HepG2 (cell line): ENCODE results near the gene MTA3. TPM values are rescaled to one million over a fixed set of nuclear protein-coding genes. Genes with fewer than 3 reads are reported as not detected.
A peak's percentile ranks its signal among the peaks of the same experiment; 100 is the strongest.

Experiments used
- ARID5B ChIP-seq: IDR thresholded peaks from 2 replicates; pipeline ENCODE4 v1.4.0; 2020; ENCODE audit warnings: mild to moderate bottlenecking, missing genetic modification reagents
- ELF3 ChIP-seq: IDR thresholded peaks from 2 replicates; pipeline ENCODE4 v1.6.1; 2016; ENCODE audit warnings: missing genetic modification reagents, missing compliant biosample characterization
- HNF4G ChIP-seq, 2 experiments: sonication (generic) in 1 of 2; formaldehyde crosslinking in 1 of 2; IDR thresholded peaks; 2 replicates each; pipeline versions ENCODE4 v1.4.0 to v1.6.1; 2011 to 2020; ENCODE audit warnings: borderline replicate concordance in 2 of 2, low read depth in 2 of 2, mild to moderate bottlenecking in 2 of 2, low read length in 1 of 2, missing genetic modification reagents in 1 of 2, moderate library complexity in 1 of 2
- KDM2A ChIP-seq: sonication (generic); formaldehyde crosslinking; IDR thresholded peaks from 2 replicates; pipeline ENCODE4 v1.4.0; 2020; ENCODE audit warnings: low read depth, missing genetic modification reagents, borderline replicate concordance
- MAX ChIP-seq: IDR thresholded peaks from 2 replicates; pipeline ENCODE4 v1.6.1; 2012; ENCODE audit warnings: inconsistent platforms
- MXD4 ChIP-seq: IDR thresholded peaks from 2 replicates; pipeline ENCODE4 v1.6.1; 2016; ENCODE audit warnings: mild to moderate bottlenecking, missing biosample characterization, missing genetic modification reagents
- PRPF4 ChIP-seq: fragments of 200-400 bp; formaldehyde crosslinking; IDR thresholded peaks from 2 replicates; pipeline ENCODE4 v1.6.1; 2016; ENCODE audit warnings: low read length, low read depth; ENCODE audit not compliant: poor library complexity, severe bottlenecking
- RXRB ChIP-seq: IDR thresholded peaks from 2 replicates; pipeline ENCODE4 v1.6.1; 2016; ENCODE audit warnings: borderline replicate concordance, missing genetic modification reagents, missing compliant biosample characterization
- SATB2 ChIP-seq: sonication (generic); formaldehyde crosslinking; IDR thresholded peaks from 2 replicates; pipeline ENCODE4 v1.5.0; 2020; ENCODE audit warnings: missing genetic modification reagents
- SOX6 ChIP-seq, 2 experiments: fragments of 450-650 bp in 1 of 2; sonication (generic) in 1 of 2; formaldehyde crosslinking in 1 of 2; IDR thresholded peaks; 2 replicates each; pipeline versions ENCODE4 v1.4.0 to v1.6.1; 2017 to 2020; ENCODE audit warnings: antibody characterized with exemption in 1 of 2, mild to moderate bottlenecking in 1 of 2, missing genetic modification reagents in 1 of 2
- STAT6 ChIP-seq: sonication (generic); formaldehyde crosslinking; IDR thresholded peaks from 2 replicates; pipeline ENCODE4 v1.4.0; 2020; ENCODE audit warnings: missing genetic modification reagents, mild to moderate bottlenecking, borderline replicate concordance
- ZFP37 ChIP-seq: sonication (generic); formaldehyde crosslinking; IDR thresholded peaks from 2 replicates; pipeline ENCODE4 v1.4.0; 2020; ENCODE audit warnings: missing genetic modification reagents, borderline replicate concordance
- ZNF234 ChIP-seq: sonication (generic); formaldehyde crosslinking; conservative IDR thresholded peaks from 2 replicates; pipeline ENCODE4 v1.5.1; 2020; ENCODE audit warnings: mild to moderate bottlenecking, missing genetic modification reagents
- ZNF580 ChIP-seq: IDR thresholded peaks from 2 replicates; pipeline ENCODE4 v1.6.1; 2016; ENCODE audit warnings: low read depth, borderline replicate concordance
- ZNF605 ChIP-seq: sonication (generic); formaldehyde crosslinking; IDR thresholded peaks from 2 replicates; pipeline ENCODE4 v1.8.0; 2022; ENCODE audit warnings: mild to moderate bottlenecking, missing genetic modification reagents
- ZNF737 ChIP-seq: sonication (generic); formaldehyde crosslinking; IDR thresholded peaks from 2 replicates; pipeline ENCODE4 v1.5.0; 2020; ENCODE audit warnings: missing genetic modification reagents, mild to moderate bottlenecking, borderline replicate concordance
- ZNF747 ChIP-seq: sonication (generic); formaldehyde crosslinking; IDR thresholded peaks from 2 replicates; pipeline ENCODE4 v1.8.1; 2023; ENCODE audit warnings: missing genetic modification reagents, mild to moderate bottlenecking, borderline replicate concordance
- ZNF776 ChIP-seq: sonication (generic); formaldehyde crosslinking; IDR thresholded peaks from 2 replicates; pipeline ENCODE4 v1.4.0; 2020; ENCODE audit warnings: mild to moderate bottlenecking, missing genetic modification reagents
- ZNF788 ChIP-seq: sonication (generic); formaldehyde crosslinking; IDR thresholded peaks from 2 replicates; pipeline ENCODE4 v1.5.0; 2020; ENCODE audit warnings: mild to moderate bottlenecking, missing genetic modification reagents, borderline replicate concordance
- polyA plus RNA-seq, 8 experiments: library from polyadenylated mRNA; depleted of rRNA in 3 of 8; stranded (reverse) in 7 of 8; unstranded in 1 of 8; fragments of >200 nt; fragmentation: Illumina TruSeq in 4 of 8; extraction: Trizol in 4 of 8; gene quantifications; 2 replicates each; pipeline versions ENCODE4 v1.2.1 to v1.2.3, GENCODE V29; 2011 to 2016; ENCODE audit warnings: low read depth in 4 of 8, missing spikeins in 1 of 8, mixed read lengths in 1 of 8; ENCODE audit not compliant: insufficient read depth in 1 of 8
- total RNA-seq, 5 experiments: library from RNA; depleted of rRNA; stranded (reverse); fragments of >200 nt; fragmentation: Illumina TruSeq; extraction: Trizol; gene quantifications; 2 replicates each; pipeline ENCODE4 v1.2.3, GENCODE V29; 2016; ENCODE audit warnings: low read depth in 1 of 5

The MTA3 gene
- total and polyA plus RNA-seq, 2 of the 13 experiments (the other 11 are each of a cell fraction or from before 2014, with no cell fraction given): 48.8 to 77.8 TPM

GRCh38 chr2:42794271-42795046 is 226.0 kb downstream of the MTA3 start (continued):
- TF ChIP-seq SOX6 (IDR thresholded peaks at IDR 0.05) (no peak), SOX6 (CRISPR knock-in tag; IDR thresholded peaks at IDR 0.05) (peak; percentile 60), ZNF788 (CRISPR knock-in tag) (peak; percentile 52; the same call in 1 of the 2 replicates), MXD4 (CRISPR knock-in tag) (peak; percentile 74; the same call in 1 of the 2 replicates), ZFP37 (CRISPR knock-in tag) (peak; percentile 36; the same call in 1 of the 2 replicates), ZNF580 (CRISPR knock-in tag) (peak; percentile 57; the same call in 1 of the 2 replicates), SATB2 (CRISPR knock-in tag) (peak; percentile 36; the same call in 1 of the 2 replicates), ZNF747 (CRISPR knock-in tag) (no peak), RXRB (0 out of 2 replicates have a peak, but pooled peaks have one; percentile 33), ZNF605 (CRISPR knock-in tag) (0 out of 2 replicates have a peak, but pooled peaks have one; percentile 20), KDM2A (CRISPR knock-in tag) (peak; percentile 57; the same call in 1 of the 2 replicates), ZNF776 (CRISPR knock-in tag) (no peak), ARID5B (CRISPR knock-in tag) (peak; percentile 65), ELF3 (CRISPR knock-in tag) (peak; percentile 33; the same call in 1 of the 2 replicates), PRPF4 (no peak), ZNF234 (CRISPR knock-in tag) (no peak), ZNF737 (CRISPR knock-in tag) (no peak), STAT6 (CRISPR knock-in tag) (peak; percentile 92; the same call in 1 of the 2 replicates), HNF4G (IDR thresholded peaks at IDR 0.05; ENCODE audit: borderline replicate concordance, low read depth, low read length) (no peak), HNF4G (CRISPR knock-in tag; IDR thresholded peaks at IDR 0.05; ENCODE audit: borderline replicate concordance, low read depth) (peak; percentile 30; the same call in 1 of the 2 replicates), MAX (peak; percentile 64; the same call in 1 of the 2 replicates)
